Motor neuron (in vitro differentiated cells): ENCODE data around the gene RNF166. TPM values are rescaled to one million over a fixed set of nuclear protein-coding genes. Genes with fewer than 3 reads are reported as not detected.

Experiments used
- ATAC-seq, 8 experiments: fragments of 200-7000 bp; cut with Tn5 transposase; replicated peaks in 6 of 8; 2 replicates each; pipeline ENCODE4 v1.8.0; 2021; ENCODE audit warnings: mild to moderate bottlenecking in 8 of 8, moderate library complexity in 8 of 8
- H3K27ac ChIP-seq, 2 donors: fragments of 250-450 bp; sonication (Bioruptor Pico); 2 replicates each; pipeline ENCODE4 v1.9.0; 2021; ENCODE audit warnings: antibody characterized with exemption in 2 of 2, mild to moderate bottlenecking in 2 of 2, moderate library complexity in 1 of 2
- H3K4me1 ChIP-seq, 2 donors: fragments of 250-450 bp; sonication (Bioruptor Pico); replicated peaks in 1 of 2; 2 replicates each; pipeline ENCODE4 v1.6.1; 2021; ENCODE audit warnings: antibody characterized with exemption in 2 of 2, mild to moderate bottlenecking in 2 of 2, moderate library complexity in 1 of 2
- H3K4me3 ChIP-seq, 5 donors: fragments of 250-450 bp; sonication (Bioruptor Pico); 2 replicates each; pipeline ENCODE4 v1.9.0; 2021; ENCODE audit warnings: antibody characterized with exemption in 5 of 5, mild to moderate bottlenecking in 5 of 5, moderate library complexity in 4 of 5
- WGBS, 10 experiments: fragments of 450-650 bp; shearing (Covaris generic); methylation state at CpG; one replicate each; pipeline ENCODE4 v1.0.0; 2022; 5-methylcytosine and 5-hydroxymethylcytosine counted together
- in situ Hi-C, 9 experiments: fragments of 400-800 bp; cut with MboI; loops; one replicate each; pipeline ENCODE4 v1.15.0; 2021; ENCODE audit warnings: low sequenced_read_pairs in 9 of 9, low pct_unique_long_range_greater_than_20kb in 2 of 9; ENCODE audit not compliant: unreplicated experiment in 9 of 9
- total RNA-seq, 8 experiments: library from RNA; unstranded; fragments of 300-600 nt; gene quantifications; 2 replicates each; pipeline versions ENCODE4 v1.2.3 to v1.2.4, GENCODE V29; 2022

Gene RNF166
- total RNA-seq, 8 experiments from 2014 or later, result 6.1 to 15.9 (median 13.0) TPM

- 93 to 100% (median 97%) methylated on average over 1 to 7 of the region's 29 CpGs; no CpG with 5 or more reads in 7 of the 10 experiments for WGBS, 10 experiments
Observed at GRCh38 chr16:88719267-88719932, 13.2 kb upstream of the RNF166 start.

DNA sequence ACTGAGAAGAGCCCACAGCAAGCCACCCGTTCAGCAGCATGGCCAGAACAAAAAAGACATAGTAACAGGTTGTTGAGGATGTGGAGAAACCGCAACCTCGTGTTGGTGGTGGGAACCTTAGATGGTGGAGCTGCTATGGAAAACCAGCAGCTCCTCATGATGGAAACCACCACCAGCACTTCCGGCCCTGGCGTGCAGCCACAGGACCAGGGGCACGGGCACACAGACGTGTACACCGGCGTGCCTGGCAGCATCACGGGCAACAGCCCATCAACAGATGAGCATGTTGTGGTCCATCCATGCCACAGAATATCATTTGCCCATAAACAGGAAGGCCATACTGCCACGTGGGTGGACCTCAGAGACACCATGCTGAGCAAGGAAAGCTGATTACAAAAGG lies 12.0 kb upstream of the RNF166 start:
- no peak overlapping the region for H3K27ac ChIP-seq
- no peak for ATAC-seq

More at GRCh38 chr16:88719267-88719932, 13.2 kb upstream of the RNF166 start:
- Histone ChIP-seq H3K4me3 (no peak overlapping the region), H3K4me1 (no peaks in the 10 kb centered on the region), H3K27ac (no peak overlapping the region)
- in situ Hi-C loops, result no loop called here
- no peak for ATAC-seq

GRCh38 chr16:88716601-88717001 lies 10.4 kb upstream of the RNF166 start:
- Histone ChIP-seq H3K27ac (no peak overlapping the region), H3K4me1 (no peaks in the 10 kb centered on the region), H3K4me3 (no peak overlapping the region)
- peak in 1 of 8 experiments; percentile 1 for ATAC-seq
- in situ Hi-C loops, result no loop called here
- WGBS, 10 experiments, result 93 to 100% methylated on average over 1 to 3 of the region's 21 CpGs; no CpG with 5 or more reads in 8 of the 10 experiments

More for the DNA sequence above, 12.0 kb upstream of the RNF166 start:
- Histone ChIP-seq H3K4me3 (no peak overlapping the region), H3K4me1 (no peaks in the 10 kb centered on the region)
- WGBS, 10 experiments, result 20 to 100% (median 90%) methylated on average over 1 to 11 of the region's 11 CpGs; no CpG with 5 or more reads in 1 of the 10 experiments
- in situ Hi-C loops, result no loop called here

- H3K4me1 ChIP-seq, result no peaks in the 10 kb centered on the region
- WGBS, 10 experiments, result 87 to 100% methylated on average over 1 to 3 of the region's 15 CpGs; no CpG with 5 or more reads in 8 of the 10 experiments
- H3K27ac ChIP-seq, result no peak overlapping the region
- peak in 3 of 8 experiments; percentile 4 to 10 (median 6) for ATAC-seq
- in situ Hi-C loops, result no loop called here
- no peak overlapping the region for H3K4me3 ChIP-seq
Observed at GRCh38 chr16:88716201-88716600, 10.0 kb upstream of the RNF166 start.

GRCh38 chr16:88715312-88716190 lies 9.3 kb upstream of the RNF166 start:
- no peak overlapping the region for H3K27ac ChIP-seq
- whole genome bisulfite sequencing, 10 experiments, result 78 to 95% (median 82%) methylated on average over 3 to 8 of the region's 57 CpGs; no CpG with 5 or more reads in 6 of the 10 experiments
- H3K4me1 ChIP-seq, result no peaks in the 10 kb centered on the region
- in situ Hi-C loops, result no loop called here
- peak in 4 of 8 experiments; percentile 1 to 15 (median 10) for ATAC-seq
- no peak overlapping the region for H3K4me3 ChIP-seq

DNA sequence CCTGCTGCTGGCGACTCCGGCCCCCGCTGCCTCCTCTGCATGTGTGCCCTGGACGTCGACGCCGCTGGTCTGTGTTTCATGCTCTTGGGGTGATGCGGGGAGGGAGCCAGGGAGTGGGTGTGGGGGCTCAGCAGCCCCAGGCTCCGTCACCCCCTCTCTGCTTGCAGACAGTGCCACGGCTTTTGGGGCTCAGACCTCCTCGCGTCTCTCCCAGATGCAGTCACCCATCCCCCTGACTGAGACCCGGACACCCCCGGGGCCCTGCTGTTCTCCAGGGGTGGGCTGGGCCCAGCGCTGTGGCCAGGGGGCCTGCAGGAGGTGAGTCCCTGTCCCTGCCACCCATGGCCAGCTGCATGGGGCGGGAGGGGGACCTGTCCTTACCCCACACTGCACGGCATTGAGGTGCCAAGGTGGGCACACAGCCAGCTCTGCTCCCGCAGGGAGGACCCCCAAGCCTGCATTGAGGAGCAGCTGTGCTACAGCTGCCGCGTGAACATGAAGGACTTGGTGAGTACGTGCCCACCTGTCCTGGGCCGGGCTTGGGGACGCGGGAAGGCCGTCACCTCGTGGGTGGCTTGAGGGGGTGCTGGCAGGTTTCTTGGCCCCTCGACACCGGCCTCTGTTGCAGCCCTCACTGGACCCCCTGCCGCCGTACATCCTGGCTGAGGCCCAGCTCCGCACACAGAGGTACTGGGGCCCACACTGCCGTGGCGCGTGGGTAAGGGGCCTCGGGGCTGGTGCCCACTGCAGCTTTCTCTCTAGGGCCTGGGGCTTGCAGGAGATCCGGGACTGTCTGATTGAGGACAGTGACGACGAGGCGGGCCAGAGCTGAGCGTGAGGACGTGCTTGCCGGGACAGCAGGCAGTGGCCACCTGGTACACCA lies 8.5 kb upstream of the RNF166 start:
- H3K4me1 ChIP-seq, result no peaks in the 10 kb centered on the region
- in situ Hi-C loops, result no loop called here
- no peak overlapping the region for H3K4me3 ChIP-seq
- peak in 4 of 8 experiments; percentile 2 to 11 (median 9) for ATAC-seq
- WGBS, 10 experiments, result 100% methylated on average over 1 to 3 of the region's 42 CpGs; no CpG with 5 or more reads in 8 of the 10 experiments
- no peak overlapping the region for H3K27ac ChIP-seq

DNA sequence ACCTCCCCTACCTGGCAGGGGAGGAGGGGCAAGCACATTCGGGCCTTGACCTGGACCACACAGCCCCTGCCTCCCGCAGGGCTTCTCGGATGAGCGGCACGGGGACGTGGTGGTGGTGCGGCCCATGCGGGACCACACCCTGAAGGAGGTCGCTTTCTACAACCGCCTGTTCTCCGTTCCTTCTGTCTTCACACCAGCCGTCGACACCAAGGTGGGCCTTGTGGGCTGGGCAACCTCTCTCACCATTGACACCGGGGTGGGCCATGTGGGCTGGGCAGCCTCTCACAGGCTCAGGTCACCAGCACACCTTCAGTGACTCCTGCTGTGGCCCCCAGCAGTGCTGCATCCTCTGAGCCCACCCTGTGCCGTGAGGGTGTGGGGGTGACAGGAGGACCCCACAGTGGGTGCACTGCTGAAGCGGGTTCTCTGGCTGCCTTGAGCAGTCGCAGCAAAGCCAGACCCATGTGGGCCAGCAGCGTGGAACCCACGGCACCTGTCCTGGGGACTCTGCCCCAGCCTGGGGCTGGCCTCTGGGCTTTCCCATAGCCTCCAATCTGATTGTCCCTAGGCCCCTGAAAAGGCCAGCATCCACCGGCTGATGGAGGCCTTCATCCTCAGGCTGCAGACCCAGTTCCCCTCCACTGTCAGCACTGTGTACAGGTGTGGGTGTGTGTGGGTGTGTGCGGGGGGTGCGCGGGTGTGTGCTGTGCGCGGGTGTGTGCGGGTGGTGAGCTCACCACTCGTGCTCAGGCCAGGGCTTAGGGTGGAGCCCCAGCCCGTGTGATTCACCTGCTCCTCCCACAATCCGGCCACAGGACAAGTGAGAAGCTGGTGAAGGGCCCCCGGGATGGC lies 7.6 kb upstream of the RNF166 start:
- Histone ChIP-seq H3K27ac (no peak overlapping the region), H3K4me1 (no peaks in the 10 kb centered on the region), H3K4me3 (no peak overlapping the region)
- in situ Hi-C loops, result no loop called here
- ATAC-seq, result peak in 7 of 8 experiments; percentile 12 to 78 (median 17)
- WGBS, 10 experiments, result no CpG with 5 or more reads among the region's 30 CpGs

DNA sequence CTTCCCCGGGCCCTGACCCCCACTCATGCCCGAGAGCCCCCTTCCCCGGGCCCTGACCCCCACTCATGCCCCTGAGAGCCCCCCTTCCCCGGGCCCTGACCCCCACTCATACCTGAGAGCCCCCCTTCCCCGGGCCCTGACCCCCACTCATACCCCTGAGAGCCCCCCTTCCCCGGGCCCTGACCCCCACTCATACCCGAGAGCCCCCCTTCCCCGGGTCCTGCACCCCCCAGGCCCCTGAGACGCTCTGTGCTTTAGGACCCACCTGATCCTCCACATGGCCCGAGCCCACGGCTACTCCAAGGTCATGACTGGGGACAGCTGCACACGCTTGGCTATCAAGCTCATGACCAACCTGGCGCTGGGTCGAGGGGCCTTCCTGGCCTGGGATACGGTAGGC lies 6.8 kb upstream of the RNF166 start:
- in situ Hi-C loops, result no loop called here
- Histone ChIP-seq H3K4me1 (no peaks in the 10 kb centered on the region), H3K4me3 (no peak overlapping the region), H3K27ac (no peak overlapping the region)
- WGBS, 10 experiments, result no CpG with 5 or more reads among the region's 15 CpGs
- ATAC-seq, result no peak

GRCh38 chr16:88712362-88712979 lies 6.3 kb upstream of the RNF166 start:
- no peak overlapping the region for H3K27ac ChIP-seq
- in situ Hi-C loops, result no loop called here
- no CpG with 5 or more reads among the region's 25 CpGs for WGBS, 10 experiments
- H3K4me3 ChIP-seq, result no peak overlapping the region
- H3K4me1 ChIP-seq, result peaks cover 2 to 3% of the 10 kb centered on the region in 2 donors
- peak in 1 of 8 experiments; percentile 2 for ATAC-seq

GRCh38 chr16:88711750-88712340 lies 5.6 kb upstream of the RNF166 start:
- H3K27ac ChIP-seq, result no peak overlapping the region
- no peak overlapping the region for H3K4me3 ChIP-seq
- 48 to 83% (median 80%) methylated on average over 1 to 4 of the region's 18 CpGs; no CpG with 5 or more reads in 7 of the 10 experiments for WGBS, 10 experiments
- no peak for ATAC-seq
- H3K4me1 ChIP-seq, result peaks cover 6 to 8% of the 10 kb centered on the region in 2 donors
- in situ Hi-C loops, result no loop called here

DNA sequence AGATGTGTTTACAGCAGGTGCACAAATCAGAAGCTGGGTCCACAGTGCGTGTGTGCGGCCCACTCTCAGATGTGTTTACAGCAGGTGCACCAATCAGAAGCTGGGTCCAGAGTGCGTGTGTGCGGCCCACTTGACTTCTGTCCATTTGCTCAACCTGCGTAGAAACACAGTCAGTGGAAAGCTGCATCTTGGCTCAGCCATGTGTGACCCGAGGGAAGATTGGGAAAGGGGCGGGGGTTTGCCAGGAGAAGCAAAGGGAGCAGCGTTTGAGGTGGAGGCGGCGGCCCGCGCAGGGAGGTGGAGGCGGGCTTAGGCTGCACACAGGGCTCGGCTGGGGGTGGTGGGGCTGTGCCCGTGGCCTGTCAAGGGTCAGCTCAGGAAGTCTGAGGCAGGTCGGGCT lies 4.3 kb upstream of the RNF166 start:
- Histone ChIP-seq H3K27ac (no peak overlapping the region), H3K4me1 (peaks cover 6 to 8% of the 10 kb centered on the region in 2 donors), H3K4me3 (no peak overlapping the region)
- ATAC-seq, result no peak
- WGBS, 10 experiments, result 20 to 100% methylated on average over 1 to 2 of the region's 16 CpGs; no CpG with 5 or more reads in 8 of the 10 experiments
- in situ Hi-C loops, result no loop called here
